HG03139 (cell line): ENCODE results near the gene NGLY1.

Experiments
- ATAC-seq: cut with Tn5 transposase; IDR thresholded peaks from one replicate; pipeline ENCODE4 v1.9.1; 2021; ENCODE audit not compliant: unreplicated experiment

NGLY1 gene

GRCh38 chr3:25782938-25783660 is at the start of gene NGLY1:
TSS of gene NGLY1 (minus strand) at chr3:25783443. CDS start at chr3:25783390, 53 bp downstream.
- peak; percentile 74 for ATAC-seq

- ATAC-seq = no peak
Measured at GRCh38 chr3:25831578-25831977, 48.3 kb upstream of the NGLY1 start.

GRCh38 chr3:25830373-25831280 is 47.4 kb upstream of the NGLY1 start:
- ATAC-seq = no peak

- ATAC-seq = no peak
Measured at GRCh38 chr3:25826510-25826909, 43.3 kb upstream of the NGLY1 start.

- ATAC-seq = no peak
Measured at GRCh38 chr3:25823314-25823713, 40.1 kb upstream of the NGLY1 start.

GRCh38 chr3:25821746-25822573 is 38.7 kb upstream of the NGLY1 start:
- ATAC-seq = no peak

GRCh38 chr3:25820816-25821486 is 37.7 kb upstream of the NGLY1 start:
- no peak for ATAC-seq

GRCh38 chr3:25820366-25820765 is 37.1 kb upstream of the NGLY1 start:
- ATAC-seq = no peak

GRCh38 chr3:25818335-25818734 is 35.1 kb upstream of the NGLY1 start:
- ATAC-seq = no peak

GRCh38 chr3:25817638-25818037 is 34.4 kb upstream of the NGLY1 start:
- no peak for ATAC-seq

- ATAC-seq = no peak
Measured at GRCh38 chr3:25817107-25817506, 33.9 kb upstream of the NGLY1 start.

- no peak for ATAC-seq
Measured at GRCh38 chr3:25812644-25813043, 29.4 kb upstream of the NGLY1 start.

- no peak for ATAC-seq
Measured at GRCh38 chr3:25804676-25805075, 21.4 kb upstream of the NGLY1 start.

GRCh38 chr3:25803833-25804232 is 20.6 kb upstream of the NGLY1 start:
- ATAC-seq = no peak

- no peak for ATAC-seq
Measured at GRCh38 chr3:25801786-25802185, 18.5 kb upstream of the NGLY1 start.

GRCh38 chr3:25789596-25790556 is 6.6 kb upstream of the NGLY1 start, which contains the start of gene OXSM:
TSS of gene OXSM (plus strand) at chr3:25790090. CDS start at chr3:25791021, 931 bp downstream.
- ATAC-seq = peak; percentile 91

- ATAC-seq = no peak
Measured at GRCh38 chr3:25789209-25789595, 6.0 kb upstream of the NGLY1 start.

- ATAC-seq = no peak
Measured at GRCh38 chr3:25787689-25788088, 4.4 kb upstream of the NGLY1 start.

GRCh38 chr3:25785826-25786225 is 2.6 kb upstream of the NGLY1 start:
- ATAC-seq = no peak
